ENCODE data around the gene RBBP8. TPM values are rescaled to one million over a fixed set of nuclear protein-coding genes. Genes with fewer than 3 reads are reported as not detected.

The RBBP8 gene
- total and polyA plus RNA-seq, 4 donors = 6.5 to 9.8 (median 7.4) TPM

DNA sequence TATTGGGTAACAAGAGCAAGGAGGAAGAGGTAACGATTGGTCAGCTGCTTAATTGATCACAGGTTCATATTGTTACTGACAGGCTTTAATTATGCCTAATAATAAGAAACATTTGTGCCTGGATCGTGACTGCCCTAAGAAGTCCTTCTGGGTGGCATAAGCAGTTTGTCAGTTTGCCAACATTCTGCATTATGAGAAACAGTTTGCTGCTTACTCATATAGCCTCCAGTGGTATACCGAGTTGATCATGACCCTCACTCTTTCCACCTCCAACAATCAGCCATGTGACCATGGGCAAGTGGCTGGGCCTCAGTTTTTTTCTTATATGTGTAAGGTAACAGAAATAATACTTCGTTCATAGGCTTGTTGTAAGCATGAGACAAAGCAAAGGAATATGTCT lies 105.6 kb downstream of the RBBP8 start:
- Histone ChIP-seq H3K9ac (ENCODE audit: low read depth in 1 of 2, low read length in 2 of 2) (no peak overlapping the region), H3K4me1 (ENCODE audit: control insufficient read depth in 4 of 4, insufficient read depth in 4 of 4, low read length in 3 of 4) (no peaks in the 10 kb centered on the region), H3K27ac (ENCODE audit: low read depth in 1 of 2, low read length in 2 of 2) (no peak overlapping the region), H3K36me3 (ENCODE audit: control insufficient read depth in 4 of 4, insufficient read depth in 3 of 4, low read depth in 1 of 4, low read length in 3 of 4) (no peaks in the 10 kb centered on the region), H3K27me3 (ENCODE audit: control insufficient read depth in 4 of 4, insufficient read depth in 4 of 4, low read length in 3 of 4) (no peaks in the 10 kb centered on the region), H3K9me3 (ENCODE audit: control insufficient read depth in 4 of 4, low read length in 3 of 4) (no peaks in the 10 kb centered on the region), H3K4me3 (ENCODE audit: low read depth in 1 of 3, low read length in 3 of 3) (no peak overlapping the region)
- no peak for DNase-seq (ENCODE audit: low spot score)
- TF ChIP-seq, protein P1, sequence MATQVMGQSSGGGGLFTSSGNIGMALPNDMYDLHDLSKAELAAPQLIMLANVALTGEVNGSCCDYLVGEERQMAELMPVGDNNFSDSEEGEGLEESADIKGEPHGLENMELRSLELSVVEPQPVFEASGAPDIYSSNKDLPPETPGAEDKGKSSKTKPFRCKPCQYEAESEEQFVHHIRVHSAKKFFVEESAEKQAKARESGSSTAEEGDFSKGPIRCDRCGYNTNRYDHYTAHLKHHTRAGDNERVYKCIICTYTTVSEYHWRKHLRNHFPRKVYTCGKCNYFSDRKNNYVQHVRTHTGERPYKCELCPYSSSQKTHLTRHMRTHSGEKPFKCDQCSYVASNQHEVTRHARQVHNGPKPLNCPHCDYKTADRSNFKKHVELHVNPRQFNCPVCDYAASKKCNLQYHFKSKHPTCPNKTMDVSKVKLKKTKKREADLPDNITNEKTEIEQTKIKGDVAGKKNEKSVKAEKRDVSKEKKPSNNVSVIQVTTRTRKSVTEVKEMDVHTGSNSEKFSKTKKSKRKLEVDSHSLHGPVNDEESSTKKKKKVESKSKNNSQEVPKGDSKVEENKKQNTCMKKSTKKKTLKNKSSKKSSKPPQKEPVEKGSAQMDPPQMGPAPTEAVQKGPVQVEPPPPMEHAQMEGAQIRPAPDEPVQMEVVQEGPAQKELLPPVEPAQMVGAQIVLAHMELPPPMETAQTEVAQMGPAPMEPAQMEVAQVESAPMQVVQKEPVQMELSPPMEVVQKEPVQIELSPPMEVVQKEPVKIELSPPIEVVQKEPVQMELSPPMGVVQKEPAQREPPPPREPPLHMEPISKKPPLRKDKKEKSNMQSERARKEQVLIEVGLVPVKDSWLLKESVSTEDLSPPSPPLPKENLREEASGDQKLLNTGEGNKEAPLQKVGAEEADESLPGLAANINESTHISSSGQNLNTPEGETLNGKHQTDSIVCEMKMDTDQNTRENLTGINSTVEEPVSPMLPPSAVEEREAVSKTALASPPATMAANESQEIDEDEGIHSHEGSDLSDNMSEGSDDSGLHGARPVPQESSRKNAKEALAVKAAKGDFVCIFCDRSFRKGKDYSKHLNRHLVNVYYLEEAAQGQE (IDR thresholded peaks at IDR 0.05) = no peak
- 89% methylated on average over 4 of the region's 4 CpGs for WGBS

DNA sequence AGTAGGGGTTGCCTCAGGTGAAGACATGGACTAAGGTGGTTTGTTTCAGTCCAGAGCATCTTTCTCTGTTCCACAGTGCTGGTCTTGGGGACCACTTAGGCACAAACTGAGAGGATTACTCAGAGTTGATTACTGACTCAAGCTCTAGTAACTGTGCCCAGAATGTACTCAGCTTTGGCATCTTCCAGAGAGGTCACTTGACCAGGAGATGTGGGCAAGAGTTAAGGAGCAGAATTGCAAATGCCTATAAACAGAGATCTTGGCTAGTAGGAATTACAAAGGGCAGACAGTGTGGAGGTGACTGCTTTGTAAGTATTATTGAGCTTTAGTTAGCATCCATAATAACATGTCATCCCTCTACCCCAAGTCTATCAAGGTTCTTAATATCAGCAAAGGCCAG lies 109.0 kb downstream of the RBBP8 start:
- no peaks in the 10 kb centered on the region for H3K27me3 ChIP-seq (ENCODE audit: control insufficient read depth in 4 of 4, insufficient read depth in 4 of 4, low read length in 3 of 4)
- no peak overlapping the region for H3K9ac ChIP-seq (ENCODE audit: low read depth in 1 of 2, low read length in 2 of 2)
- no peaks in the 10 kb centered on the region for H3K9me3 ChIP-seq (ENCODE audit: control insufficient read depth in 4 of 4, low read length in 3 of 4)
- DNase-seq (ENCODE audit: low spot score) = no peak
- no peaks in the 10 kb centered on the region for H3K4me1 ChIP-seq (ENCODE audit: control insufficient read depth in 4 of 4, insufficient read depth in 4 of 4, low read length in 3 of 4)
- H3K4me3 ChIP-seq (ENCODE audit: low read depth in 1 of 3, low read length in 3 of 3) = no peak overlapping the region
- H3K27ac ChIP-seq (ENCODE audit: low read depth in 1 of 2, low read length in 2 of 2) = no peak overlapping the region
- no peaks in the 10 kb centered on the region for H3K36me3 ChIP-seq (ENCODE audit: control insufficient read depth in 4 of 4, insufficient read depth in 3 of 4, low read depth in 1 of 4, low read length in 3 of 4)
- TF ChIP-seq TAF1 (conservative IDR thresholded peaks at IDR 0.05) = no peak
- TF ChIP-seq, protein P2, sequence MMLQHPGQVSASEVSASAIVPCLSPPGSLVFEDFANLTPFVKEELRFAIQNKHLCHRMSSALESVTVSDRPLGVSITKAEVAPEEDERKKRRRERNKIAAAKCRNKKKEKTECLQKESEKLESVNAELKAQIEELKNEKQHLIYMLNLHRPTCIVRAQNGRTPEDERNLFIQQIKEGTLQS (IDR thresholded peaks at IDR 0.05) = no peak
- TF ChIP-seq FOXA2 (IDR thresholded peaks at IDR 0.05) = no peak
- no peak for TF ChIP-seq JUND (IDR thresholded peaks at IDR 0.05)
- TF ChIP-seq NR2F2 (IDR thresholded peaks at IDR 0.05) = no peak
- TF ChIP-seq, protein P1 (IDR thresholded peaks at IDR 0.05) = no peak
- no peak for TF ChIP-seq RAD21 (IDR thresholded peaks at IDR 0.05)
- no peak for TF ChIP-seq EGR1 (IDR thresholded peaks at IDR 0.05; ENCODE audit: low read depth in 2 of 2)
- no peak for TF ChIP-seq YY1 (IDR thresholded peaks at IDR 0.05)
- TF ChIP-seq SP1 (IDR thresholded peaks at IDR 0.05) = no peak
- no peak for TF ChIP-seq RXRA (IDR thresholded peaks at IDR 0.05)
- TF ChIP-seq, protein P3, sequence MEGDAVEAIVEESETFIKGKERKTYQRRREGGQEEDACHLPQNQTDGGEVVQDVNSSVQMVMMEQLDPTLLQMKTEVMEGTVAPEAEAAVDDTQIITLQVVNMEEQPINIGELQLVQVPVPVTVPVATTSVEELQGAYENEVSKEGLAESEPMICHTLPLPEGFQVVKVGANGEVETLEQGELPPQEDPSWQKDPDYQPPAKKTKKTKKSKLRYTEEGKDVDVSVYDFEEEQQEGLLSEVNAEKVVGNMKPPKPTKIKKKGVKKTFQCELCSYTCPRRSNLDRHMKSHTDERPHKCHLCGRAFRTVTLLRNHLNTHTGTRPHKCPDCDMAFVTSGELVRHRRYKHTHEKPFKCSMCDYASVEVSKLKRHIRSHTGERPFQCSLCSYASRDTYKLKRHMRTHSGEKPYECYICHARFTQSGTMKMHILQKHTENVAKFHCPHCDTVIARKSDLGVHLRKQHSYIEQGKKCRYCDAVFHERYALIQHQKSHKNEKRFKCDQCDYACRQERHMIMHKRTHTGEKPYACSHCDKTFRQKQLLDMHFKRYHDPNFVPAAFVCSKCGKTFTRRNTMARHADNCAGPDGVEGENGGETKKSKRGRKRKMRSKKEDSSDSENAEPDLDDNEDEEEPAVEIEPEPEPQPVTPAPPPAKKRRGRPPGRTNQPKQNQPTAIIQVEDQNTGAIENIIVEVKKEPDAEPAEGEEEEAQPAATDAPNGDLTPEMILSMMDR (IDR thresholded peaks at IDR 0.05; ENCODE audit: low read depth, low read length, missing input control) = no peak
- TF ChIP-seq, protein P4, sequence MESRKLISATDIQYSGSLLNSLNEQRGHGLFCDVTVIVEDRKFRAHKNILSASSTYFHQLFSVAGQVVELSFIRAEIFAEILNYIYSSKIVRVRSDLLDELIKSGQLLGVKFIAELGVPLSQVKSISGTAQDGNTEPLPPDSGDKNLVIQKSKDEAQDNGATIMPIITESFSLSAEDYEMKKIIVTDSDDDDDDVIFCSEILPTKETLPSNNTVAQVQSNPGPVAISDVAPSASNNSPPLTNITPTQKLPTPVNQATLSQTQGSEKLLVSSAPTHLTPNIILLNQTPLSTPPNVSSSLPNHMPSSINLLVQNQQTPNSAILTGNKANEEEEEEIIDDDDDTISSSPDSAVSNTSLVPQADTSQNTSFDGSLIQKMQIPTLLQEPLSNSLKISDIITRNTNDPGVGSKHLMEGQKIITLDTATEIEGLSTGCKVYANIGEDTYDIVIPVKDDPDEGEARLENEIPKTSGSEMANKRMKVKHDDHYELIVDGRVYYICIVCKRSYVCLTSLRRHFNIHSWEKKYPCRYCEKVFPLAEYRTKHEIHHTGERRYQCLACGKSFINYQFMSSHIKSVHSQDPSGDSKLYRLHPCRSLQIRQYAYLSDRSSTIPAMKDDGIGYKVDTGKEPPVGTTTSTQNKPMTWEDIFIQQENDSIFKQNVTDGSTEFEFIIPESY (IDR thresholded peaks at IDR 0.05) = no peak

All from liver (tissue), 9 donors.